ENCODE results near the gene SETD1A.

DNA sequence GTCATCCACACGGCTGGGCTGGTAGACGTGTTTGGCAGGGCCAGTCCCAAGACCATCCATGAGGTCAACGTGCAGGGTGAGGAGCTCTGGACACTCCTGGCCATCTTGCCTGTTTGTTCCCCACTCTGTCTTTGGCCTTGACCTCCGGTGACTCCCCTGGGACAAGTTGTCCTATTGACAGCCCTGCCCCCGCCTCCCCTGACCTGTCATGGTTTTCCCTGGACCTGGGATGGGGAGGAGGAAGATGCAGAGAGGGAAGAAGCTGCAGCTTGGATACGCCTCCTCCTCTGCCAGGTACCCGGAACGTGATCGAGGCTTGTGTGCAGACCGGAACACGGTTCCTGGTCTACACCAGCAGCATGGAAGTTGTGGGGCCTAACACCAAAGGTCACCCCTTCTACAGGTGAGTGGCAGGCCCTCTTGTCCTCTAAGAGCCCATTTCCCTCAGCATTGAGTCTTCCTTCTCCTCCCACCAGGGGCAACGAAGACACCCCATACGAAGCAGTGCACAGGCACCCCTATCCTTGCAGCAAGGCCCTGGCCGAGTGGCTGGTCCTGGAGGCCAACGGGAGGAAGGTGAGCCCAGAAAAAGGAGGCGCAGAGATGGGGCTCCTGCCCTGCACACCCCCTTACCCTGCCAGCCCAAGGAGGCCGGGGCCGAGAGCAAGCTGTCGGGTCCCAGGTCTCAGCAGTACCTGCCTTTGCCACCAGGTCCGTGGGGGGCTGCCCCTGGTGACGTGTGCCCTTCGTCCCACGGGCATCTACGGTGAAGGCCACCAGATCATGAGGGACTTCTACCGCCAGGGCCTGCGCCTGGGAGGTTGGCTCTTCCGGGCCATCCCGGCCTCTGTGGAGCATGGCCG is 28.8 kb downstream of the SETD1A start:
- no peak for TF ChIP-seq POLR2AphosphoS5 (IDR thresholded peaks at IDR 0.05)
- TF ChIP-seq, protein P1, sequence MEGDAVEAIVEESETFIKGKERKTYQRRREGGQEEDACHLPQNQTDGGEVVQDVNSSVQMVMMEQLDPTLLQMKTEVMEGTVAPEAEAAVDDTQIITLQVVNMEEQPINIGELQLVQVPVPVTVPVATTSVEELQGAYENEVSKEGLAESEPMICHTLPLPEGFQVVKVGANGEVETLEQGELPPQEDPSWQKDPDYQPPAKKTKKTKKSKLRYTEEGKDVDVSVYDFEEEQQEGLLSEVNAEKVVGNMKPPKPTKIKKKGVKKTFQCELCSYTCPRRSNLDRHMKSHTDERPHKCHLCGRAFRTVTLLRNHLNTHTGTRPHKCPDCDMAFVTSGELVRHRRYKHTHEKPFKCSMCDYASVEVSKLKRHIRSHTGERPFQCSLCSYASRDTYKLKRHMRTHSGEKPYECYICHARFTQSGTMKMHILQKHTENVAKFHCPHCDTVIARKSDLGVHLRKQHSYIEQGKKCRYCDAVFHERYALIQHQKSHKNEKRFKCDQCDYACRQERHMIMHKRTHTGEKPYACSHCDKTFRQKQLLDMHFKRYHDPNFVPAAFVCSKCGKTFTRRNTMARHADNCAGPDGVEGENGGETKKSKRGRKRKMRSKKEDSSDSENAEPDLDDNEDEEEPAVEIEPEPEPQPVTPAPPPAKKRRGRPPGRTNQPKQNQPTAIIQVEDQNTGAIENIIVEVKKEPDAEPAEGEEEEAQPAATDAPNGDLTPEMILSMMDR (IDR thresholded peaks at IDR 0.05), result no peak

All from upper lobe of left lung (tissue), 4 donors.